Heart left ventricle (tissue), 16 donors: Measurements from ENCODE around the gene ALDH3B1. TPM values are rescaled to one million over a fixed set of nuclear protein-coding genes. Genes with fewer than 3 reads are reported as not detected.

Source experiments
- ATAC-seq, 4 donors: fragments of 200-7000 bp; cut with Tn5 transposase; one replicate each; pipeline ENCODE4 v1.9.1; 2020 to 2022; ENCODE audit warnings: moderate library complexity in 4 of 4, mild to moderate bottlenecking in 3 of 4, moderate number of reproducible peaks in 1 of 4
- DNase-seq, 5 donors: peaks; one replicate each; pipeline ENCODE4 v3.0.0-alpha.2; 2020
- H3K27ac ChIP-seq, 12 donors: fragments of 200-600 bp; sonication (generic) in 4 of 12; one replicate each; pipeline versions ENCODE4 v1.5.0 to v1.8.0; 2016 to 2022; ENCODE audit warnings: mild to moderate bottlenecking in 2 of 12
- H3K27me3 ChIP-seq, 9 donors: fragments of 200-600 bp; sonication (generic) in 2 of 9; one replicate each; pipeline versions ENCODE4 v1.5.1 to v1.8.0; 2016 to 2022; ENCODE audit warnings: mild to moderate bottlenecking in 3 of 9
- H3K36me3 ChIP-seq, 9 donors: fragments of 200-600 bp; sonication (generic) in 2 of 9; one replicate each; pipeline versions ENCODE4 v1.5.0 to v1.8.0; 2018 to 2022; ENCODE audit warnings: mild to moderate bottlenecking in 2 of 9
- H3K4me1 ChIP-seq, 12 donors: fragments of 200-600 bp; sonication (generic) in 4 of 12; one replicate each; pipeline versions ENCODE4 v1.5.0 to v1.8.0; 2016 to 2022; ENCODE audit warnings: mild to moderate bottlenecking in 3 of 12
- H3K4me3 ChIP-seq, 12 donors: fragments of 200-600 bp; sonication (generic) in 4 of 12; one replicate each; pipeline versions ENCODE4 v1.5.0 to v1.8.0; 2017 to 2022; ENCODE audit warnings: mild to moderate bottlenecking in 9 of 12, moderate library complexity in 4 of 12
- H3K9me3 ChIP-seq, 12 donors: fragments of 200-600 bp; sonication (generic) in 4 of 12; one replicate each; pipeline versions ENCODE4 v1.5.0 to v1.8.0; 2016 to 2022; ENCODE audit warnings: mild to moderate bottlenecking in 1 of 12
- POLR2A ChIP-seq, 2 donors: fragments of 450-650 bp; IDR thresholded peaks; one replicate each; pipeline ENCODE4 v1.6.1; 2017; ENCODE audit warnings: antibody characterized with exemption in 2 of 2, mild to moderate bottlenecking in 2 of 2, moderate library complexity in 2 of 2
- WGBS, 4 donors: extraction: QIAGEN DNeasy Blood & Tissue Kit in 2 of 4; methylation state at CpG; one replicate each; pipeline versions ENCODE4 v1.1.5 to v1.1.7; 2013 to 2018; 5-methylcytosine and 5-hydroxymethylcytosine counted together
- intact Hi-C, 10 donors: fragments of 100-400 bp; cut with DNase I; formaldehyde crosslinking; loops; one replicate each; pipeline versions ENCODE4 v1.11.1 to v1.14.2; 2022
- polyA plus RNA-seq, 2 donors: library from polyadenylated mRNA; stranded (reverse); fragments of 200-250 nt; gene quantifications; one replicate each; pipeline ENCODE4 v1.2.3, GENCODE V29; 2013
- total RNA-seq, 9 donors: library from RNA; depleted of rRNA in 2 of 9; stranded (reverse); fragments of >200 nt in 2 of 9; fragmentation: NEBNext Ultra II Directional in 3 of 9; extraction: Animal tissue kit (Norgen Biotek cat#: 25700) in 3 of 9; gene quantifications; one replicate each; pipeline versions ENCODE4 v1.1.0 to v1.2.4, GENCODE V29; 2016 to 2023
- TF ChIP-seq, protein P1 (sequence below), 12 donors: fragments of 200-600 bp; sonication (generic) in 4 of 12; IDR thresholded peaks; one replicate each; pipeline versions ENCODE4 v1.5.0 to v1.8.0; 2018 to 2022; ENCODE audit warnings: antibody characterized with exemption in 12 of 12, mild to moderate bottlenecking in 5 of 12
- donor health status: ischemic (EF 13 %, LVEDD 7.1; RV severe dilation, severe dysfunction).
- donor health status: healthy with polysubstance abuse.
- donor health status: DM: no; HTN: yes; CAD: no.
- donor health status: DM: no; HTN: no; CAD: no.
- donor health status: ischemic (EF 25% LVEDD 6.9; RV normal size, moderate dysfunction).
- donor health status: ischemic (EF 25% LVEDD 5.7; RV mildly dilated, moderate dysfunction).
- donor health status: healthy.
- donor health status: DM: yes; HTN: yes; CAD: no.
- donor health status: ischemic (EF 35%, LVEDD 5.7; RV mildly dilated, moderate dysfunction).
- donor health status: nonischemic (EF 11% LVEDD 7.7; RV severe dilation, severe dysfunction).
- donor health status: DM: yes; HTN: yes; CAD: no.
- donor health status: PGD.
- donor health status: ischemic (EF 29% LVEDD 5.4; RV normal size, mild dysfunction).
- donor health status: nonischemic (EF 23%, LVEDD 6.1; RV moderate dilation, normal function).

ALDH3B1 gene
- total and polyA plus RNA-seq, 11 donors, result 2.3 to 25.4 (median 4.4) TPM

DNA sequence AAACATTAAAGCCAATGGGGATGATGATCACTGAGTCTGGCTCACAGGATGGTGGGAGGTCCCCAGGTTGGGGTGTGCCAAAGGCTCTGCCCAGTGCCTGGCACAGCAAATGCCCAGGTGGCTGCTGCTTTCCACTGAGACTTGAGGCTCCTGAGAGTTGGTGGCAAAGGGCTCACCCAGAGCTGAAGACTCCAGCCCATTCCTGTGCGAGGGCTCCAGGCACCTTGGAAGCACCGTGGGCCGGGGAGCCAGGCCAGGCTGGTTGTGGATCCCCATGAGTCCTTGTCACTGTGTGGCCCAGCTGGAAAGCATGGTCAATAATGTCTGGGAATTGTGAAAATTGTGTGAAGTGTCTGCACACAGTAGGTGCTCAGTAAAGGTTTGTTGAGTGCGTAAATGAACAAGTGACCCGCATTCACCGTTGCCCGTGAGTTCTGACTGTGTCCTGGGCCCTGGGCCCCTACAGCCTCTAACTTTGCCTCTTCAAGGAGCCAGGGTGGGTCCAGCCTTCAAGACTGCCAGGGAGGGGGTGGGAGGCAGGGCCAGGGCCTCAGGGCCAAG, 3.4 kb upstream of the ALDH3B1 start:
- no peaks in the 10 kb centered on the region for H3K9me3 ChIP-seq
- DNase-seq (no peak), ATAC-seq (no peak)
- H3K36me3 ChIP-seq, result no peaks in the 10 kb centered on the region
- H3K4me3 ChIP-seq, result no peak overlapping the region
- H3K27me3 ChIP-seq, result no peaks in the 10 kb centered on the region
- WGBS, 4 donors, result 96 to 98% (median 97%) methylated on average over 5 to 7 of the region's 7 CpGs
- intact Hi-C loops, result loop anchor here in 1 of 10 donors (10.0 kb wide), 1 partner anchor 198 kb away; no protein-coding TSS in a partner anchor
- no peak for TF ChIP-seq POLR2A (IDR thresholded peaks at IDR 0.05)
- TF ChIP-seq, protein P1, sequence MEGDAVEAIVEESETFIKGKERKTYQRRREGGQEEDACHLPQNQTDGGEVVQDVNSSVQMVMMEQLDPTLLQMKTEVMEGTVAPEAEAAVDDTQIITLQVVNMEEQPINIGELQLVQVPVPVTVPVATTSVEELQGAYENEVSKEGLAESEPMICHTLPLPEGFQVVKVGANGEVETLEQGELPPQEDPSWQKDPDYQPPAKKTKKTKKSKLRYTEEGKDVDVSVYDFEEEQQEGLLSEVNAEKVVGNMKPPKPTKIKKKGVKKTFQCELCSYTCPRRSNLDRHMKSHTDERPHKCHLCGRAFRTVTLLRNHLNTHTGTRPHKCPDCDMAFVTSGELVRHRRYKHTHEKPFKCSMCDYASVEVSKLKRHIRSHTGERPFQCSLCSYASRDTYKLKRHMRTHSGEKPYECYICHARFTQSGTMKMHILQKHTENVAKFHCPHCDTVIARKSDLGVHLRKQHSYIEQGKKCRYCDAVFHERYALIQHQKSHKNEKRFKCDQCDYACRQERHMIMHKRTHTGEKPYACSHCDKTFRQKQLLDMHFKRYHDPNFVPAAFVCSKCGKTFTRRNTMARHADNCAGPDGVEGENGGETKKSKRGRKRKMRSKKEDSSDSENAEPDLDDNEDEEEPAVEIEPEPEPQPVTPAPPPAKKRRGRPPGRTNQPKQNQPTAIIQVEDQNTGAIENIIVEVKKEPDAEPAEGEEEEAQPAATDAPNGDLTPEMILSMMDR (IDR thresholded peaks at IDR 0.05), result no peak
- H3K27ac ChIP-seq, result no peak overlapping the region
- H3K4me1 ChIP-seq, result peaks cover 0 to 56% (median 29%) of the 10 kb centered on the region in 12 donors

DNA sequence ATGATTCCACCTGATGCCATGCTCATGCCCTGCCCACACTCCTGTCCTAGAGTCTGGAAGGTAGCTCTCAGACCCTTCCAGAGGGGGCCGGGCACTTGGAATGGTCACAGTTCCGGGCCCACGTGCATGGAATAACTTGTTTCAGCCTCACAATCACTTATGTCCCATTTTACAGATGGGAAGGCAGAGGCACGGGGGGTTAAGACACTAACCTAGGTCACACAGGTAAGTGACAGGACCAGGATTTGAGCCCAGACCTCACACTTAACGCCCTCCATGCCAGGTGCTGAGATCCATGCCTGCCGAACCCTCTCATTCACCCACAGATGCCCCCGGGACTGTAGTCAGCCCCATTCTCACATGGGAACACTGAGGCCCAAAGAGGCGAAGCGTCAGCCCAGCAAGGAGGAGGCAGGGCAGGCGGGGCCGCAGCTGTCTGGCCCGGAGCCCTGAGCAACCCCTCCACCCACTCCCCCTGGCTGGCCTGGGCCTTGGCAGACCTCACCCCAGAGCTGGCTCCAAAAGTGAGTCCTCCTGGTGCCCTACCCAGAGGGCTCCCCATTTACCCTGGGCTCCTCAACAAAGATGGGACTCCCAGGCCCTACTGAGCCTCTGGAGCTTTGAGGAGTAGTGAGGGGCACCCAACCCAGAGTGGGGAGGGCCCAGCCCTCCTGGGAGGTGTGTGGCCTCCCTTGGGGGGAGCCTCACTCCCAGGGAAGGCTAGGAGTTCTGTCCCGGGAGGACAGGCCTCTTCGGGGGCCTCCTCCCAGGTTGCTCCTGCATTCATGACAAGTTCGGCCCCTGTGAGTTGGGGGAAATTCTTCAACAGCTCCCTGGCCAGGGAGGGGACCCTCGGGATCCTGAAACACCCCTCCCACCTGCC, 2.4 kb upstream of the ALDH3B1 start:
- Histone ChIP-seq H3K36me3 (no peaks in the 10 kb centered on the region), H3K27ac (no peak overlapping the region), H3K9me3 (no peaks in the 10 kb centered on the region), H3K27me3 (no peaks in the 10 kb centered on the region), H3K4me1 (peaks cover 0 to 60% (median 29%) of the 10 kb centered on the region in 12 donors), H3K4me3 (no peak overlapping the region)
- ATAC-seq, result no peak
- TF ChIP-seq POLR2A (IDR thresholded peaks at IDR 0.05), result no peak
- TF ChIP-seq, protein P1 (IDR thresholded peaks at IDR 0.05), result no peak
- WGBS, 4 donors, result 91 to 94% (median 91%) methylated on average over 12 to 16 of the region's 16 CpGs
- DNase-seq, result peak in 2 of 5 donors; percentile 24 to 55
- intact Hi-C loops, result loop anchor here in 1 of 10 donors (10.0 kb wide), 1 partner anchor 197 kb away; no protein-coding TSS in a partner anchor

DNA sequence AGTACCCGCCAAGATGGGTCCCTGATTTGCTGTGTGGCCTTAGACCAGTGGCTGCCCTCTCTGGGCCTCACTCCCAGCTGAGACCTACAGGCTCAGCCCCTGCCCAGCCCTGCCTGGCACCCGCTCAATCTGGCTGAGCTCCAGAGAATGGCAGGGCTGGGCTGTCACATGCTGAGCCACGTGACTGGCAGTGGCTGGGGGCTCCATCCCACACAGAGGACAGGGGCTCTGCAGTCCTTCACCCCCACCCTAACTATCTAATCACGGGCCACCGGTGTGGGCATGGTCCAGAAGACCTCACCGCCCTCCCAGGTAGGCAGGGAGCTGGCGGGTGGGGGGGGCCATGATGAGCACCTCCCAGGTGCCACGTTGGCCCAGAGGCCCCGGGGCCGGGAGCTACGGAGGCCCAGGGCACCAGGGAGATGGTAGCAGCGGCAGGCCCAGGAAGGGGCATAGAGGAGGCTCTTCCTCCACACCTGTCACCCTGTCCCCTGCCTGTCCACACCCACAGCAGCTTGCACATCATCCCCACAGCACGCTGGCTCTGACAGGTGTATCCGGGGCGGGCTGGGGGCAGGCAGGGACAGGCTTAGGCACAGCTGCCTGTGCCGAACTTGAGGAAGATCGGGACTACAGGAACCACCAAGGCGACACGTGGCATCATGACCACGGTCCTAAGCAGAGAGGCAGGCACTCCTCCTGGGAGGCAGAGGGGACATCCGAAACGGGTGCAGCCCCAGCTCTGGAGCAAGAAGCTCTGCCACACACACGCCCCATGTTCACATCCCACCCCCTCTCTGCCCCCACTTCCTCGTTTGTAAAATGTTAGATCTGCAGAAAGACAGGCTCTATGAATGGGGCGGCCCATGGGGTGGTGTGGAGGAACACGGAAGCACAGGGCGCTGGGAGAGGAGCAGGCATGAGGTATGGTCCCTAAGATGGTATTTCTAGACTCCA, 1.5 kb upstream of the ALDH3B1 start:
- Histone ChIP-seq H3K36me3 (no peaks in the 10 kb centered on the region), H3K4me3 (no peak overlapping the region), H3K27ac (peak overlapping the region in 4 of 12 donors; percentile 32 to 96 (median 80)), H3K9me3 (no peaks in the 10 kb centered on the region), H3K4me1 (peaks cover 0 to 63% (median 27%) of the 10 kb centered on the region in 12 donors), H3K27me3 (no peaks in the 10 kb centered on the region)
- peak in 3 of 5 donors; percentile 33 to 63 (median 62) for DNase-seq
- peak in 1 of 4 donors; percentile 7 for ATAC-seq
- TF ChIP-seq, protein P1 (IDR thresholded peaks at IDR 0.05), result no peak
- no peak for TF ChIP-seq POLR2A (IDR thresholded peaks at IDR 0.05)
- intact Hi-C loops, result loop anchor here in 1 of 10 donors (10.0 kb wide), 1 partner anchor 196 kb away; no protein-coding TSS in a partner anchor
- WGBS, 4 donors, result 64 to 77% (median 72%) methylated on average over 9 to 27 of the region's 27 CpGs
